ENCODE measurements around the gene AIF1L. TPM values are rescaled to one million over a fixed set of nuclear protein-coding genes. Genes with fewer than 3 reads are reported as not detected.

Gene AIF1L
- total RNA-seq, 3 donors from 2014 or later, result 1.4 to 5.6 (median 5.0) TPM

DNA sequence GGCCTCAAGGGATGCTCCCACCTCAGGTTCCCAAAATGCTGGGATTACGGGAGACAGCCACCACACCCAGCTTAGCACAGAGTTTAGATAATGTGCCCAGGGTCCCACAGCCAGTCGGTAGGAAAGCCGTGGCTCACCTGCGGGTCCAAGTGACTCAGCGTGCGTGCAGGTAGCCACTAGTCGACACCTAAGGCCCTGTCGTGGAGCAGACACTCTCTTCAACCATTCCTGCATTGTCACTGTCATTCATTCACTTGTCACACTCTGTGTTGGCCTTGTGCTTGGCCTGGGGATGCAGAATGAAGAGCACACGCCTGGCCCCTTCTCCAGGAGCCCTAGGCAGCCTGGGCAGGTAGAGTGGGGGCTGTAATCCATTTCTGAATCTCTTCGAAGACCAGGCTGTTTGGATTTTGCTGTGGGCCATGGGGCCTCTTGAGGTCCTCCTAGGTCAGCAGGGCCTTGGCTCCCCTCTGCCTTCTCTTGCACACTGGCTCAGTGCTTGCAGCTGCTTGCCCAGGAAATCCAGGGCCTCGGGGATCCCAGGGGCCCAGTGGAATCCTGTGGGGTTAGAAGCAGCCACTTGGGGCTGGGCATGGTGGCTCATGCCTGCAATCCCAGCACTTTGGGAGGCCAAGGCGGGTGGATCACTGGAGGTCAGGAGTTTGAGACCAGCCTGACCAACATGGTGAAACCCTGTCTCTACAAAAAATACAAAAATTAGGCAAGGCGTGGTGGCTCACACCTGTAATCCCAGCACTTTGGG, 6.1 kb upstream of the AIF1L start:
- no peak for TF ChIP-seq CTCF (IDR thresholded peaks at IDR 0.05)
- Histone ChIP-seq H3K4me1 (ENCODE audit: low read depth) (no peaks in the 10 kb centered on the region), H3K36me3 (ENCODE audit: low read depth) (no peaks in the 10 kb centered on the region), H3K9me3 (no peaks in the 10 kb centered on the region), H3K4me3 (no peak overlapping the region)
- ATAC-seq, result no peak
- DNase-seq, result no peak
- intact Hi-C loops (cut with DNase I, micrococcal nuclease), result no loop called here

DNA sequence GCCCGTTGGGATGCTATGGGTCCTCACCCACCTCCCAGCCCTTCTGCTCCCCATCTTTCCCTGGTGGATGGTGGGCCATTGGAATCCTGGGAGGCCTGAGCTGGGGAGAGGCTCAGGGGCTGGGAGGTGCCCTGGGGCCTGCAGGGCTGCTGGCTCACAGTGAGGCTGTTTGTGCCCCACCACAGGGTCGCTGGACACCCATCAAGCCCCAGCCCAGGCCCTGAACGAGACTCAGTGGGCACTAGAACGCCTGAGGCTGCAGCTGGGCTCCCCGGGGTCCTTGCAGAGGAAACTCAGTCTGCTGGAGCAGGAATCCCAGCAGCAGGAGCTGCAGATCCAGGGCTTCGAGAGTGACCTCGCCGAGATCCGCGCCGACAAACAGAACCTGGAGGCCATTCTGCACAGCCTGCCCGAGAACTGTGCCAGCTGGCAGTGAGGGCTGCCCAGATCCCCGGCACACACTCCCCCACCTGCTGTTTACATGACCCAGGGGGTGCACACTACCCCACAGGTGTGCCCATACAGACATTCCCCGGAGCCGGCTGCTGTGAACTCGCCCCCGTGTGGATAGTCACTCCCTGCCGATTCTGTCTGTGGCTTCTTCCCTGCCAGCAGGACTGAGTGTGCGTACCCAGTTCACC, 4.9 kb upstream of the AIF1L start:
- no peak overlapping the region for H3K4me3 ChIP-seq
- H3K4me1 ChIP-seq (ENCODE audit: low read depth), result peaks cover 4% of the 10 kb centered on the region
- ATAC-seq, result no peak
- no peaks in the 10 kb centered on the region for H3K9me3 ChIP-seq
- DNase-seq, result no peak
- no peaks in the 10 kb centered on the region for H3K36me3 ChIP-seq (ENCODE audit: low read depth)
- no peak for TF ChIP-seq CTCF (IDR thresholded peaks at IDR 0.05)
- intact Hi-C loops (cut with DNase I, micrococcal nuclease), result no loop called here

- no peak for TF ChIP-seq CTCF (IDR thresholded peaks at IDR 0.05)
- no peaks in the 10 kb centered on the region for H3K9me3 ChIP-seq
- H3K4me3 ChIP-seq, result no peak overlapping the region
- ATAC-seq, result no peak
- DNase-seq, result no peak
- intact Hi-C loops (cut with DNase I, micrococcal nuclease), result no loop called here
- H3K4me1 ChIP-seq (ENCODE audit: low read depth), result peaks cover 4% of the 10 kb centered on the region
- H3K36me3 ChIP-seq (ENCODE audit: low read depth), result no peaks in the 10 kb centered on the region
Observed at GRCh38 chr9:131092030-131092429, 4.3 kb upstream of the AIF1L start.

DNA sequence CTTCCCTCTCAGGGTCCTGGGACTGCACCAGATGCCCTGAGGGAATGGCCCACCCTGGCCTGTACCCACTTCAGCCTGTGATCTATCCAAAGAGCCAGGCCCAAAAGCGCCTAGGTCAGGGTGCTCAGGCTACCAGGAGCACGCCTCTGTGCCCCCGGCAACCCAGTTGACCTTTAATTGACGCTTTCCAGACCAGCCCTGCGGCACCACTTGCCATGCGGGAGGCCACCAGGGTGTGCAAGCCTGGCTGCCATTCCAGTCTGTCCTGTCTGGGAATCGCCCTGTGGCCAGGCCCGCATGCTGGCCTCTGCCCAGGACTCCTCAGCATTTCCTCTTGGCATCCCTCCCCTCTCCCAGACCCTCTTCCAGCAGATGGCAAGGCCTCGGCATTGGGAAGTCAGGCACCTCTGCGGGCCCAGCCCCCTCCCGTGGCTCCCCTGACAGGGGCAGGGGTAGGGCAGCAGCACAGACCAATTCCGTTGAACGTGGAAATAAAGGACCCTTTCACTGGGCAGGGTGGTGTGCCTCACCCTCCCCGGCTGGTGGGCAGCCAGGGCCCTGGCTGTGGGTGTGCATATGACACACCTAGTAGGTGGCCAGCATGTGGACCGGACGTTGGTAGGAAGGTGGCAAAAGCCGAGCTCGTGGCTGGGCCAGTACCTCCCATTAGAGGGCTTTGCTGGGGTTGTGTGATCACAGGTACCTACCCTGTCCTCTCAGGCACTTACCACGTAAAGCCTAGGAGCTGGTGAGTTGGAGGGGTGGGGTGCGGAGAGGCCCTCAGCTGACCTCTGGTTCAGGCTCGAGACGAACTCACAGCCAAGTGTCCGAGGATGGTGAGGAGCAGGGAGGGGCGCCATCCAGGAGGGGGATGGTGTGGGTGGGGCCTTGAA, 3.5 kb upstream of the AIF1L start:
- intact Hi-C loops (cut with DNase I, micrococcal nuclease), result no loop called here
- H3K4me1 ChIP-seq (ENCODE audit: low read depth), result peaks cover 4% of the 10 kb centered on the region
- ATAC-seq, result no peak
- H3K9me3 ChIP-seq, result no peaks in the 10 kb centered on the region
- H3K4me3 ChIP-seq, result no peak overlapping the region
- H3K36me3 ChIP-seq (ENCODE audit: low read depth), result no peaks in the 10 kb centered on the region
- TF ChIP-seq CTCF (IDR thresholded peaks at IDR 0.05), result no peak
- DNase-seq, result no peak

GRCh38 chr9:131094015-131094414, 2.3 kb upstream of the AIF1L start:
- no peak for TF ChIP-seq CTCF (IDR thresholded peaks at IDR 0.05)
- Histone ChIP-seq H3K4me3 (no peak overlapping the region), H3K9me3 (no peaks in the 10 kb centered on the region), H3K36me3 (ENCODE audit: low read depth) (no peaks in the 10 kb centered on the region), H3K4me1 (ENCODE audit: low read depth) (peaks cover 4% of the 10 kb centered on the region)
- ATAC-seq (no peak), DNase-seq (no peak)
- intact Hi-C loops (cut with DNase I, micrococcal nuclease), result no loop called here
